ENCODE measurements around the gene LSAMP.

LSAMP gene

DNA sequence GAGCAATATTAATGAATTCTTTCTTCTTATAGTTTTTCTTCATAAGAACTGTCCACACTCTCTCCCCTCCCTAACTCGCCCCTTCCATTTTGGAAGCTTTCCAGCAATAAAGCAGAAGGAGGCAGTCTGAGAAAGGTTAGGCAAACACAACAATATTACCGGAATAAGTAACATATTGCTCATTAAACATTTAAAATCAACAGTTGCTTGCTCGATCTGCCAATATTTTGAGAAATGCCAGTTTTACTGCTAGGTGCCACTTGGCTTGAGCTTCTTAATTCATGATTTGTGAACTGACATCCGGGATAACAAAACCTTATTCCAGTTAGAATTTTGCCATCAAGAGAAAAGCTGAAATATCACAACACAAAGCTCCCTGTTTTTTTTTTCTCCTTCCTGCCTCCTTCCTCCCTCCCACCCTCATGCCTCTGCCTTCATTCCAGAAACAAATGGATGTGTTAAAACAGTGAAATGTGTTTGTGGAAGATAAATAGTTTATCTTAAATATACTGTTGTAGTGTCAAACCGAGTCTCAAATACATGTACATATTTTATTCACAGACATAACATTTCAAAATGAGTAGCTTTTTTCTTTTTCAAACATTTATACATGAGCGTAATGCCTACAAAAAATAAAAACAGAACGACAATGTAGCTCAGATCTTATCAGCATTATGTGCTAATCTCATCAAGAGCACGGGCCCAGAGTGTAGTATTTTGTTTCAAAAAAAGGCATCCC is 568.2 kb downstream of the LSAMP start:
- H3K4me3 ChIP-seq (ENCODE audit: low read depth in 1 of 2, low read length in 2 of 2): no peak overlapping the region
- H3K4me2 ChIP-seq (ENCODE audit: insufficient read depth, low read length): no peak overlapping the region
- no peak overlapping the region for H3K9ac ChIP-seq (ENCODE audit: low read depth, low read length)

DNA sequence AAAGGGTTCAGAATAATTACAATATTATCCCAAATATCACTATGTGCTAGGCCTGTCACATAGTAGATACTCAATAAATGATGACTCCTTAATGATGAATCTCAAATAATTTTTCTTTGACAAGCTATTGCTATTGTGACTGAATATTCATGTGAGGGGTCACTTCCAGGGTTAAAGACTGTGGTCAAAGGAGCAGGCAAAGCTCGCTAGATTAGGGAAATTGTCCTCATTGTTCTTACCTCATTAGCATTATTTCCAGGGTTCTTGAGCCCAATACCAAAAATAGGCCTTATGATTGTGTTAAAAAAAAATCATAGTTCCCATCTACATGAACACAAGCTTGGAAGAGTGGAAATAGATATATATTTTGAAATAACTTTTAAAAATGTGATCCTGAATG is 569.8 kb downstream of the LSAMP start:
- no peaks in the 10 kb centered on the region for H3K4me1 ChIP-seq (ENCODE audit: insufficient read depth, low read length)
- H4K20me1 ChIP-seq (ENCODE audit: insufficient read depth, low read length): no peaks in the 10 kb centered on the region
- no peaks in the 10 kb centered on the region for H3K36me3 ChIP-seq (ENCODE audit: insufficient read depth, low read length)
- no peak overlapping the region for H3K27ac ChIP-seq (ENCODE audit: low read length)
- H3K4me2 ChIP-seq (ENCODE audit: insufficient read depth, low read length): no peak overlapping the region
- no peaks in the 10 kb centered on the region for H3K79me2 ChIP-seq (ENCODE audit: insufficient read depth, low read length)
- H3K9me3 ChIP-seq (ENCODE audit: insufficient read depth, low read length, severe bottlenecking): no peaks in the 10 kb centered on the region
- TF ChIP-seq, protein P1, sequence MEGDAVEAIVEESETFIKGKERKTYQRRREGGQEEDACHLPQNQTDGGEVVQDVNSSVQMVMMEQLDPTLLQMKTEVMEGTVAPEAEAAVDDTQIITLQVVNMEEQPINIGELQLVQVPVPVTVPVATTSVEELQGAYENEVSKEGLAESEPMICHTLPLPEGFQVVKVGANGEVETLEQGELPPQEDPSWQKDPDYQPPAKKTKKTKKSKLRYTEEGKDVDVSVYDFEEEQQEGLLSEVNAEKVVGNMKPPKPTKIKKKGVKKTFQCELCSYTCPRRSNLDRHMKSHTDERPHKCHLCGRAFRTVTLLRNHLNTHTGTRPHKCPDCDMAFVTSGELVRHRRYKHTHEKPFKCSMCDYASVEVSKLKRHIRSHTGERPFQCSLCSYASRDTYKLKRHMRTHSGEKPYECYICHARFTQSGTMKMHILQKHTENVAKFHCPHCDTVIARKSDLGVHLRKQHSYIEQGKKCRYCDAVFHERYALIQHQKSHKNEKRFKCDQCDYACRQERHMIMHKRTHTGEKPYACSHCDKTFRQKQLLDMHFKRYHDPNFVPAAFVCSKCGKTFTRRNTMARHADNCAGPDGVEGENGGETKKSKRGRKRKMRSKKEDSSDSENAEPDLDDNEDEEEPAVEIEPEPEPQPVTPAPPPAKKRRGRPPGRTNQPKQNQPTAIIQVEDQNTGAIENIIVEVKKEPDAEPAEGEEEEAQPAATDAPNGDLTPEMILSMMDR (IDR thresholded peaks at IDR 0.05; ENCODE audit: borderline replicate concordance, extremely low read depth, low read length, poor library complexity, severe bottlenecking): no peak
- no peak overlapping the region for H3K4me3 ChIP-seq (ENCODE audit: low read depth in 1 of 2, low read length in 2 of 2)
- ATAC-seq (ENCODE audit: insufficient read depth, low read depth) (no peak), DNase-seq (no peak)
- H3K27me3 ChIP-seq (ENCODE audit: insufficient read depth, low read length, poor library complexity): no peaks in the 10 kb centered on the region
- no peak overlapping the region for H3K9ac ChIP-seq (ENCODE audit: low read depth, low read length)
- no peak overlapping the region for H2AFZ ChIP-seq (ENCODE audit: low read depth, low read length)

More for the DNA sequence above, 568.2 kb downstream of the LSAMP start:
- Histone ChIP-seq H3K9me3 (ENCODE audit: insufficient read depth, low read length, severe bottlenecking) (no peaks in the 10 kb centered on the region), H4K20me1 (ENCODE audit: insufficient read depth, low read length) (no peaks in the 10 kb centered on the region), H3K4me1 (ENCODE audit: insufficient read depth, low read length) (no peaks in the 10 kb centered on the region), H2AFZ (ENCODE audit: low read depth, low read length) (no peak overlapping the region), H3K36me3 (ENCODE audit: insufficient read depth, low read length) (no peaks in the 10 kb centered on the region), H3K27me3 (ENCODE audit: insufficient read depth, low read length, poor library complexity) (no peaks in the 10 kb centered on the region), H3K79me2 (ENCODE audit: insufficient read depth, low read length) (no peaks in the 10 kb centered on the region), H3K27ac (ENCODE audit: low read length) (no peak overlapping the region)
- ATAC-seq (ENCODE audit: insufficient read depth, low read depth): no peak
- no peak for TF ChIP-seq EZH2 (IDR thresholded peaks at IDR 0.05; ENCODE audit: borderline replicate concordance, low read depth, low read length, severe bottlenecking)
- TF ChIP-seq, protein P1 (IDR thresholded peaks at IDR 0.05; ENCODE audit: borderline replicate concordance, extremely low read depth, low read length, poor library complexity, severe bottlenecking): no peak
- DNase-seq: no peak

- no peaks in the 10 kb centered on the region for H3K4me1 ChIP-seq (ENCODE audit: insufficient read depth, low read length)
- no peak overlapping the region for H2AFZ ChIP-seq (ENCODE audit: low read depth, low read length)
- no peaks in the 10 kb centered on the region for H3K9me3 ChIP-seq (ENCODE audit: insufficient read depth, low read length, severe bottlenecking)
- no peaks in the 10 kb centered on the region for H3K36me3 ChIP-seq (ENCODE audit: insufficient read depth, low read length)
- no peak overlapping the region for H3K27ac ChIP-seq (ENCODE audit: low read length)
- no peaks in the 10 kb centered on the region for H3K79me2 ChIP-seq (ENCODE audit: insufficient read depth, low read length)
- H3K4me2 ChIP-seq (ENCODE audit: insufficient read depth, low read length): no peak overlapping the region
- ATAC-seq (ENCODE audit: insufficient read depth, low read depth): no peak
- H3K9ac ChIP-seq (ENCODE audit: low read depth, low read length): no peak overlapping the region
- H4K20me1 ChIP-seq (ENCODE audit: insufficient read depth, low read length): no peaks in the 10 kb centered on the region
- H3K4me3 ChIP-seq (ENCODE audit: low read depth in 1 of 2, low read length in 2 of 2): no peak overlapping the region
- H3K27me3 ChIP-seq (ENCODE audit: insufficient read depth, low read length, poor library complexity): no peaks in the 10 kb centered on the region
- DNase-seq: no peak
- TF ChIP-seq, protein P1 (IDR thresholded peaks at IDR 0.05; ENCODE audit: borderline replicate concordance, extremely low read depth, low read length, poor library complexity, severe bottlenecking): no peak
- TF ChIP-seq EZH2 (IDR thresholded peaks at IDR 0.05; ENCODE audit: borderline replicate concordance, low read depth, low read length, severe bottlenecking): no peak
Measured at GRCh38 chr3:115871735-115872134, 573.6 kb downstream of the LSAMP start.

All from DND-41 (cell line).